Transverse colon (tissue), 3 donors: ENCODE results near the gene CLIP3.

Experiments used
- POLR2A ChIP-seq: fragments of 450-650 bp; IDR thresholded peaks from one replicate; pipeline ENCODE4 v1.6.1; 2016; ENCODE audit warnings: antibody characterized with exemption, mild to moderate bottlenecking, moderate library complexity
- TF ChIP-seq, protein P1 (sequence below), 5 experiments: fragments of 200-600 bp in 3 of 5; fragments of 450-650 bp in 2 of 5; sonication (generic) in 3 of 5; IDR thresholded peaks; 1 replicate in 2 of 5; 2 replicates in 3 of 5; pipeline ENCODE4 v1.5.1; 2016 to 2017; ENCODE audit warnings: antibody characterized with exemption in 5 of 5, inconsistent platforms in 3 of 5, mild to moderate bottlenecking in 2 of 5, moderate library complexity in 1 of 5

GRCh38 chr19:36046443-36047050 lies 13.9 kb upstream of the CLIP3 start:
- TF ChIP-seq POLR2A: no peak
- TF ChIP-seq, protein P1, sequence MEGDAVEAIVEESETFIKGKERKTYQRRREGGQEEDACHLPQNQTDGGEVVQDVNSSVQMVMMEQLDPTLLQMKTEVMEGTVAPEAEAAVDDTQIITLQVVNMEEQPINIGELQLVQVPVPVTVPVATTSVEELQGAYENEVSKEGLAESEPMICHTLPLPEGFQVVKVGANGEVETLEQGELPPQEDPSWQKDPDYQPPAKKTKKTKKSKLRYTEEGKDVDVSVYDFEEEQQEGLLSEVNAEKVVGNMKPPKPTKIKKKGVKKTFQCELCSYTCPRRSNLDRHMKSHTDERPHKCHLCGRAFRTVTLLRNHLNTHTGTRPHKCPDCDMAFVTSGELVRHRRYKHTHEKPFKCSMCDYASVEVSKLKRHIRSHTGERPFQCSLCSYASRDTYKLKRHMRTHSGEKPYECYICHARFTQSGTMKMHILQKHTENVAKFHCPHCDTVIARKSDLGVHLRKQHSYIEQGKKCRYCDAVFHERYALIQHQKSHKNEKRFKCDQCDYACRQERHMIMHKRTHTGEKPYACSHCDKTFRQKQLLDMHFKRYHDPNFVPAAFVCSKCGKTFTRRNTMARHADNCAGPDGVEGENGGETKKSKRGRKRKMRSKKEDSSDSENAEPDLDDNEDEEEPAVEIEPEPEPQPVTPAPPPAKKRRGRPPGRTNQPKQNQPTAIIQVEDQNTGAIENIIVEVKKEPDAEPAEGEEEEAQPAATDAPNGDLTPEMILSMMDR (IDR thresholded peaks at IDR 0.05): no peak
